ENCODE data around the gene SMARCD1.

- TF ChIP-seq CTCF (conservative IDR thresholded peaks at IDR 0.05) (no peak), ZFX (IDR thresholded peaks at IDR 0.05) (no peak)
Observed at GRCh38 chr12:50052964-50053363, 32.2 kb upstream of the SMARCD1 start.

All from C4-2B (cell line).